Neural cell (in vitro differentiated cells): Measurements from ENCODE around the gene AKR1B1.

Source experiments
- EP300 ChIP-seq: fragments of 450-650 bp; conservative IDR thresholded peaks from 2 replicates; pipeline ENCODE4 v1.6.1; 2014; ENCODE audit warnings: antibody characterized with exemption, mild to moderate bottlenecking, moderate library complexity; ENCODE audit not compliant: poor library complexity, severe bottlenecking
- EZH2 ChIP-seq: fragments of 200-600, 300-800 bp; shearing (Covaris generic), sonication (generic); IDR thresholded peaks from 2 replicates; pipeline ENCODE4 v1.6.1; 2014; ENCODE audit warnings: antibody characterized with exemption, low read length, borderline replicate concordance, mild to moderate bottlenecking; ENCODE audit not compliant: insufficient read depth, poor library complexity, severe bottlenecking
- MXI1 ChIP-seq: fragments of 450-650 bp; conservative IDR thresholded peaks from 2 replicates; pipeline ENCODE4 v1.6.1; 2014; ENCODE audit warnings: antibody characterized with exemption, mild to moderate bottlenecking; ENCODE audit not compliant: poor library complexity, severe bottlenecking
- POLR2AphosphoS5 ChIP-seq: IDR thresholded peaks from 2 replicates; pipeline ENCODE4 v1.6.1; 2012
- RAD21 ChIP-seq: fragments of 450-650 bp; conservative IDR thresholded peaks from 2 replicates; pipeline ENCODE4 v1.6.1; 2014; ENCODE audit warnings: antibody characterized with exemption, mild to moderate bottlenecking, moderate library complexity
- TAF1 ChIP-seq: IDR thresholded peaks from 2 replicates; pipeline ENCODE4 v1.6.1; 2012; ENCODE audit warnings: low read depth
- TF ChIP-seq, protein P1 (sequence below): fragments of 450-650 bp; IDR thresholded peaks from 2 replicates; pipeline ENCODE4 v1.5.1; 2014; ENCODE audit warnings: antibody characterized with exemption, mild to moderate bottlenecking, moderate library complexity; ENCODE audit not compliant: poor library complexity, severe bottlenecking

- TF ChIP-seq, protein P1, sequence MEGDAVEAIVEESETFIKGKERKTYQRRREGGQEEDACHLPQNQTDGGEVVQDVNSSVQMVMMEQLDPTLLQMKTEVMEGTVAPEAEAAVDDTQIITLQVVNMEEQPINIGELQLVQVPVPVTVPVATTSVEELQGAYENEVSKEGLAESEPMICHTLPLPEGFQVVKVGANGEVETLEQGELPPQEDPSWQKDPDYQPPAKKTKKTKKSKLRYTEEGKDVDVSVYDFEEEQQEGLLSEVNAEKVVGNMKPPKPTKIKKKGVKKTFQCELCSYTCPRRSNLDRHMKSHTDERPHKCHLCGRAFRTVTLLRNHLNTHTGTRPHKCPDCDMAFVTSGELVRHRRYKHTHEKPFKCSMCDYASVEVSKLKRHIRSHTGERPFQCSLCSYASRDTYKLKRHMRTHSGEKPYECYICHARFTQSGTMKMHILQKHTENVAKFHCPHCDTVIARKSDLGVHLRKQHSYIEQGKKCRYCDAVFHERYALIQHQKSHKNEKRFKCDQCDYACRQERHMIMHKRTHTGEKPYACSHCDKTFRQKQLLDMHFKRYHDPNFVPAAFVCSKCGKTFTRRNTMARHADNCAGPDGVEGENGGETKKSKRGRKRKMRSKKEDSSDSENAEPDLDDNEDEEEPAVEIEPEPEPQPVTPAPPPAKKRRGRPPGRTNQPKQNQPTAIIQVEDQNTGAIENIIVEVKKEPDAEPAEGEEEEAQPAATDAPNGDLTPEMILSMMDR = no peak
- TF ChIP-seq POLR2AphosphoS5 = peak; percentile 87
- TF ChIP-seq MXI1 = no peak
- no peak for TF ChIP-seq TAF1
- peak; percentile 93 for TF ChIP-seq EP300
- TF ChIP-seq RAD21 = no peak
- TF ChIP-seq EZH2 = no peak
Observed at GRCh38 chr7:134493091-134493490, 34.2 kb upstream of the AKR1B1 start.
